ENCODE data around the gene MALRD1.

- TF ChIP-seq CTCF (IDR thresholded peaks at IDR 0.05) (no peak), POLR2A (IDR thresholded peaks at IDR 0.05; ENCODE audit: low read depth) (no peak), EP300 (IDR thresholded peaks at IDR 0.05) (no peak), POLR2AphosphoS5 (IDR thresholded peaks at IDR 0.05) (no peak)
These were observed 619.5 kb downstream of the MALRD1 start for GRCh38 chr10:19668116-19668515.
